ENCODE measurements around the gene LRRC27.
"Not testable (repeated sequence)": the region's sequence is repeated elsewhere in the genome, so short reads cannot be mapped to it uniquely, and the experiment has no call there.

The LRRC27 gene

DNA sequence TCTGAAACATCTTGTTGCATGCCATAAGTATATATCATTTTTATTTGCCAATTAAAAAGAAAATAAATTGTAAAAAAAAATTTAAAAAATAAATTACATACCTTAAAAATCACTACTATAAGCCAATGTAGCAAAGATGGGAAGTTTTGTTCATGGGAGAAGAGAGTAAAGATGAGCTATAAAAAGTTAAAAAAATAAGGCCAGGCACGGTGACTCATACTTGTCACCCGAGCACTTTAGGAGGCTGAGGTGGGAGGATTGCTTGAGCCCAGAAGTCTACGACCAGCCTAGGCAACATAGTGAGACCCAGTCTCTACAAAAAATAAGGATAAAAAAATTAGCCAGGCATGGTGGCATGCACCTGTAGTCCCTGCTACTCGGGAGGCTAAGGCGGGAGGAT, 15.9 kb upstream of the LRRC27 start:
- DNase-seq, result no peak

DNA sequence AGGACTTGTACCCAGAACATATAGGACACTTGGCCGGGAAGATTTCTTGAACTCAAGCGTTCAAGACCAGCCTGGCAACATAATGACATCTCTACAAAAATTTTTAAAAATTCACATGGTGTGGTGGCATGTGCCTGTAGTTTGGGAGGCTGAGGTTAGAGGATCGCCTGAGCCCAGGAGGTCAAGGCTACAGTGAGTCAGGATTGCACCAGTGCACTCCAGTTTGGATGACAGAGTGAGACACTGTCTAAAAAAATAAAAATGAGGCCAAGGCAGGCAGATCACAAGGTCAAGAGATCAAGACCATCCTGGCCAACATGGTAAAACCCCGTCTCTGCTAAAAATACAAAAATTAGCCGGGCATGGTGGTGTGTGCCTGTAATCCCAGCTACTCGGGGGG, 14.5 kb upstream of the LRRC27 start:
- DNase-seq, result not testable (repeated sequence)

GRCh38 chr10:132319853-132320653, 11.9 kb upstream of the LRRC27 start:
- peak in 1 of 2 experiments; percentile 19 for DNase-seq

DNA sequence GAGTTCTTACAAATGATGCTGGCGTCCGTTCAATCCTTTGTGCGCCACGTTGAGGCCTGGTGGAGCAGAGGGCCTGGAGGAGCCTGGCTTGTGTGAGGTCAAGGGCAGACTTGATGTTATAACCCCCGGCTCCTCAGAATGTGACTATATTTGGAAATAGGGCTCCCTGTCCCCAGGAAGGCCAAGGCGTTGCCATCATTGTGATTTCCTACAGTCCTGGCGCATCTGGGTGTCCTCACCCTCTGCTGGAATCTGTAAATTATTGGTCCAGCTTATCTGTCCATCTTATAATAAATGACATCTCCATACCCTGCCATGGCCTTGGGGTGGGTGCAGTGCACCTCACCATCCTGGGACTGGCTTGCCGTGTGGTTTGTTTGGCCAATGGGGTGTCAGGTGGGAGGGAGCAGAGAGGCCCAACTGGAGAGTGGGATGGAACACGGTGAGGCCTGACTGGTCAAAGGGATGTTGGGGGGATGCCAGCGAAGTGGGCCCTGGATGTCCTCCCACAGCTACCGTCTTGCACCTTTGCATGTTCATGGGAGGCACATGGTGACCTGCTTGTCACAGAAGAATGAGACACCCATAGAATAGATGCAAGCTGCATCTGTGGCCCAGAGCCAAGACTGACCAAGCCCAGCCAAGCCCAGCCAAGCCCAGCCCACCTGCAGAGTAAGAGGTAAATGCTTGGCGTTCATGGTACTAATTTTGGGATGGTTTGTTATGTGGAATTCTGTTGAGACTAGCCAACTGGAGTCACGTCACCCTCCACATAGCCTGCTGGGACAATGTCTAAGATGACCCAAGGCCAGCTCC, 11.1 kb upstream of the LRRC27 start:
- DNase-seq, result no peak

GRCh38 chr10:132321726-132322125, 10.3 kb upstream of the LRRC27 start:
- DNase-seq, result no peak

- DNase-seq, result no peak
Measured at GRCh38 chr10:132322586-132323048, 9.4 kb upstream of the LRRC27 start.

DNA sequence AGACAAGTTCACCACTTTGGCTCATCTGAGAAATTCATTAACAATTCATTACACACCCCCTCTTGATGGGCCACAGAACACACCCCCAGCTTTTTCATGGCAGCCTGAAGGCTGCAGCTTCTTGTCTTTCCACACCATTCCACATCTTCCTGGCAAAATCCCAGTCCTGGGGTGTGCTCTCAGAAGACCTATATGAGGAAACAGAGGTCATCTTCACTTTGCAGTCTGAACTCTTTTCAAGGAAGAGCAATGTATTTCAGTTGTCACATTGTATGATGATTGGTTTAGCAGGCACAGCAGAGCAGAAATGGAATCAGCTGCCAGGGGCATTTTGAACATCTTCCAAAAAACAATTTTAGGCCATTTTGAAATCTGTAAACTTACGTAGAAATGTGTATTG, 7.8 kb upstream of the LRRC27 start:
- DNase-seq, result no peak

GRCh38 chr10:132326344-132326889, 5.6 kb upstream of the LRRC27 start:
- no peak for DNase-seq

DNA sequence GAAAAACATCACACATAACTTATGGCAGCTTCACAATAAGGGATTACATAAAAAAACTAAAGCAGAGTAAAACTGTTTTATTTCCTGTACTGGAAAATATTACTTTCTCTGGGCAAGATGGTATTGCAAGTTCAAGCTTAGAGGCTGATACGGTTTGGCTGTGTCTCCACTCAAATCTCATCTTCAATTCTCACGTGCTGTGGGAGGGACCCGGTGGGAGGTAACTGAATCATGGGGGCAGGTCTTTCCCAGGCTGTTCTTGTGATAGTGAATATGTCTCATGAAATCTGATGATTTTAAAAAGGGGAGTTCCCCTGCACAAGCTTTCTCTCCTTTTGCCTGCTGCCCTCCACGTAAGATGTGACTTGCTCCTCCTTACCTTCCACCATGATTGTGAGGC, 5.1 kb upstream of the LRRC27 start:
- DNase-seq, result peak; percentile 35 to 76

- no peak for DNase-seq
Measured at GRCh38 chr10:132328106-132328505, 3.9 kb upstream of the LRRC27 start.

DNA sequence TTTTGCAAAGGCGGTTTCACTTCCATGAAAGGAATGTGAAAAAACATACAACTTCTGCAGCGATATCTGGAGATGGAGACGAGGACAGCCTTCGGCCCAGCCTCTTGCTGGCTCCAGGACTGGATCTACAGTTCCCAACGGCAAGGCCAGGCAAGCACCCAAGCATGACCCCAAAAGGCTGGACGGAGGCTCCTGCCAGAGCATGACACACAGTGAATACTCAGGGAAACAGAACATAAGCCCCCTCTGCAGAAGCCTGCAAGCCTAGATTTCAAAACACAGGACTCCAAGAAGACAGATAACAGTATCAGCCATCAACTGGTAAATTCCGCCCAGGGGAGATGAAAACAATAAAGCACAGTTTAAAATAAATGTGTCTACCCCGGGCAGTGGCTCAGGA, 3.3 kb upstream of the LRRC27 start:
- no peak for DNase-seq

GRCh38 chr10:132329565-132330485, 2.2 kb upstream of the LRRC27 start:
- peak in 1 of 2 experiments; percentile 31 for DNase-seq

DNA sequence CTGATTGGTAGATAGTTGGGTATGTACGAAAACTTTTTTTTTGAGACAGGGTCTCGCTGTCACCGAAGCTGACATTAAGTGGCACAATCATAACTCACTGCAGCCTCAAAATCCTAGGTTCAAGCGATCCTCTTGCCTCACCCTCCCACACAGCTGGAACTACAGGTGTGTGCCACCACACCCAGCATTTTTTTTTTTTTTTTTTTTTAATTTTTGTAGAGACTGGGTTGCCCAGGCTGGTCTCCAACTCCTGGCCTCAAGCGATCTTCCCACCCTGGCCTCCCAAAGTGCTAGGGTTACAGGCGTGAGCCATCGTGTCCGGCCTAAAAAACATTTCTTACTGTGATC, 1.5 kb upstream of the LRRC27 start:
- DNase-seq, result no peak

DNA sequence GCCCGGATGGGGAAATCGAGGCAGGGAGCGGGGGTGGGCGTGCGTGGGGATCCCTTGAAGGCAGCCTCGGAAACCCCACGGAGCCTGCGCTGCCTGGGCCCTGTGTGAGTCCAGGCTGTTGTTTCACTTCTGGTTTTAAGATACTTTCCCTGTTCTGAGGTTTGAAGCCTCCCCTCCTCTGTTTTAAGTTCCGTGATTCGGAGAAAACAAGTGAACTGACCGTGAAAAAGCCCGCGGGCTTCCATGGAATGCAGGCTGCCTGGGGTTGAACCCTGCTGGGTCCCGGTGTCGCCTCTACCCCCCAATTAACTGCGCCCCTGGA, 401 bp downstream of the LRRC27 start:
- DNase-seq, result no peak

DNA sequence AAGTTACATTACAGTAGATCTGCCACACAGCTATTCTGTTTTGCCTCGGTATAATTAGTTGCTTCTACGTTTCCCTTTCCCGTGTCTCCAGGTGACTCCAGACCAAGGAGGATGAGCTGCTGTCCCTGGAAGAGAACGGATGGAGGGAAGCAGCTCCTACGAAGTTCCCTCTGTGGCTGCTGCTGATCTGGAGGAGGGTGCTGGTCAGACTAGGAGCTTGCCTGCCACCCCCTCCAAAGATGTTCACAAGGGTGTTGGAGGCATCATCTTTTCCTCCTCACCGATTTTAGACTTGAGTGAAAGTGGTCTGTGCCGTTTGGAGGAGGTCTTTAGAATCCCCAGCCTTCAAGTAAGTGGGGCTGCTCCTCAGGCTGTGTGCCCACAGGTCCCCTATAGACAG, 1.4 kb downstream of the LRRC27 start:
- DNase-seq, result no peak

GRCh38 chr10:132334631-132335188, 2.7 kb downstream of the LRRC27 start:
- DNase-seq, result no peak

DNA sequence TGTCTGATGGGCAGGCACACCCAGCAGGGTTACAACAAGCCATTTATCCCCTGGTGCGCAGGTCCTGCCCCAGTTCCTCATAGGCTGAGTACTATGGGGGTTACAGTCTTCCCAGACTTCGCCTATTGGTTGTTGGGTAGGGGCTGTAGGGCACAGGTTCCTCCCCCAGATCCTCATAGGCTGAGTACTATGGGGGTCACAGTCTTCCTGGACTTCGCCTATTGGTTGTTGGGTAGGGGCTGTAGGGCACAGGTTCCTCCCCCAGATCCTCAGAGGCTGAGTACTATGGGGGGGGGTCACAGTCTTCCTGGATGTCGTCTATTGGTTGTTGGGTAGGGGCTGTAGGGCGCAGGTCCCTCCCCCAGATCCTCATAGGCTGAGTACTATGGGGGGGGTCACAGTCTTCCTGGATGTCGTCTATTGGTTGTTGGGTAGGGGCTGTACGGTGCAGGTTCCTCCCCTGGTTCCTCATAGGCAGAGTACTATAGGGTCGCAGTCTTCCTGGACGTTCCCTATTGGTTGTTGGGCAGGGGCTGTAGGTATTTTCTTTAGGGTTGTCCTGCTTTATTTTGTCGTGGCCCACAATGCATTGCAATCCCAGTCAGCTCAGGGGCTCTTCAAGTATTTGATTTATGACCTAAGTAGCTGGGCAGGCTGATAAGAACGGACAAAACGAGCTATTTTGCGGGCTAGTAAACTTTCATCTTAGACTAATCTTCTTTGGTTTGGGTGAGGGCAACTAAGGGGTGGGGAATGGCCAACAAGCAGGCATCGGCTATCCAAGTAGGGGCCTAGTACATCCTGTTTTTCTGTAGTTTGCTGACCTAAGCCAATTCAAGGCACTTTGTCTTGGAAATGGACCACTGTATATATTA, 3.4 kb downstream of the LRRC27 start:
- DNase-seq, result no peak

DNA sequence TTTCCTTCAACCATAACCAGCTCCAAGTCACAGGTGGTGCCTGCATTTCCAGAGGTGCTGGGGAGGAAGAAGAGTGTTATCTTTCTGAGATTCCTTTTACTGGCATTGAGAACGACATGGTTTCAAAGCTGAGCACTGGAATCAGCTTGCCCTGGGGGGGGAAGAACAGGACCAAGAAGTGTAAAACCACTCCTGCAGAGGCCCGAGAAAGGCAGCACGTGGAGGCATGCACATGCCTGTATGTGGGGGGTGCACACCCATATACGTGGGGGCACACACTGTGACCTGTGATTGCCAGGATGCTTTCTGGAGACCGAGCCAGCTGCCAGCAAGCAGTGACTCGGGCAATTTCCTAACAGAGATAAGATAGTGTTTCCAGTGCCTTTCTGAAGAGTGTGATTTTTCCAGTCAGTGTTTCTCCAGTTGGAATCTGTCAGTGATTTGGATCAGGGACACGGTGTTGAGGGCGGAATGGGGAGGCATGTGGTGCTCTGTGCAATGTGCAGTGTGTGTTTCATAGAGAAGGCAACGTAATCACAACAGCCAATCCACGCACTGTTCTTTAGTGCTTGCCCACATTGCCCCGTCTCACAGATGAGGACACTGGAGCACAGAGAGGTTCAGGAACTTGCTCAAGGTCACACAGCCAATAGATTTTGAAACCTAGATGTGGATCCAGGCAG, 4.2 kb downstream of the LRRC27 start:
- no peak for DNase-seq

- no peak for DNase-seq
Measured at GRCh38 chr10:132336919-132337407, 5.0 kb downstream of the LRRC27 start.

GRCh38 chr10:132337854-132338253, 5.9 kb downstream of the LRRC27 start:
- DNase-seq, result not testable (repeated sequence)

- no peak for DNase-seq
Measured at GRCh38 chr10:132338876-132339275, 6.9 kb downstream of the LRRC27 start.
